Natural killer cell (primary cell): ENCODE results near the gene PRMT7. TPM values are rescaled to one million over a fixed set of nuclear protein-coding genes. Genes with fewer than 3 reads are reported as not detected.

ENCODE experiments used
- ATAC-seq, 3 donors: fragments of 150-1000 bp in 2 of 3; fragments of 200-7000 bp in 1 of 3; cut with Tn5 transposase; 1 replicate in 1 of 3; 2 replicates in 2 of 3; pipeline ENCODE4 v1.10.0; 2021; ENCODE audit warnings: mild to moderate bottlenecking in 2 of 3, moderate library complexity in 2 of 3
- DNase-seq, 2 donors: peaks; one replicate each; pipeline versions ENCODE4 v3.0.0 to v3.0.0-alpha.2; 2013 to 2021; ENCODE audit warnings: mixed read lengths in 1 of 2
- H3K27ac ChIP-seq: one replicate; pipeline ENCODE4 v1.5.1; 2013; ENCODE audit warnings: mild to moderate bottlenecking, low read length
- H3K27me3 ChIP-seq: one replicate; pipeline ENCODE4 v1.6.1; 2013; ENCODE audit warnings: low read length; ENCODE audit not compliant: control insufficient read depth, insufficient read depth
- H3K36me3 ChIP-seq: one replicate; pipeline ENCODE4 v1.6.1; 2013; ENCODE audit warnings: low read length; ENCODE audit not compliant: control insufficient read depth, insufficient read depth
- H3K4me1 ChIP-seq: one replicate; pipeline ENCODE4 v1.6.1; 2013; ENCODE audit warnings: low read length; ENCODE audit not compliant: control insufficient read depth, insufficient read depth
- H3K4me3 ChIP-seq: one replicate; pipeline ENCODE4 v1.5.1; 2013; ENCODE audit warnings: low read length
- H3K9me3 ChIP-seq: one replicate; pipeline ENCODE4 v1.6.1; 2013; ENCODE audit warnings: low read length; ENCODE audit not compliant: control insufficient read depth, insufficient read depth
- H3K27ac Mint-ChIP-seq, 2 donors: one replicate each; pipeline ENCODE4 v1.8.0; 2022; ENCODE audit warnings: mild to moderate bottlenecking in 2 of 2, mixed read lengths in 2 of 2, moderate library complexity in 1 of 2
- H3K27me3 Mint-ChIP-seq, 2 donors: one replicate each; pipeline ENCODE4 v1.8.0; 2022; ENCODE audit warnings: low read depth in 2 of 2, mixed read lengths in 2 of 2
- H3K36me3 Mint-ChIP-seq: one replicate; pipeline ENCODE4 v1.8.0; 2022; ENCODE audit warnings: mixed read lengths
- H3K4me1 Mint-ChIP-seq, 2 donors: one replicate each; pipeline ENCODE4 v1.8.0; 2022; ENCODE audit warnings: mixed read lengths in 2 of 2
- H3K4me3 Mint-ChIP-seq: one replicate; pipeline ENCODE4 v1.8.0; 2022; ENCODE audit warnings: mild to moderate bottlenecking, moderate library complexity, mixed read lengths
- H3K9me3 Mint-ChIP-seq, 2 donors: one replicate each; pipeline ENCODE4 v1.8.0; 2022; ENCODE audit warnings: mixed read lengths in 2 of 2
- WGBS: methylation state at CpG from one replicate; pipeline ENCODE4 v1.1.7; 2013; ENCODE audit warnings: missing lambda C conversion rate; ENCODE audit not compliant: insufficient coverage; 5-methylcytosine and 5-hydroxymethylcytosine counted together
- intact Hi-C: fragments of 100-400 bp; cut with micrococcal nuclease; formaldehyde crosslinking; loops from one replicate; pipeline ENCODE4 v1.14.2; 2022
- total RNA-seq, 4 donors: library from RNA; stranded (reverse); fragments of 120-200 nt in 1 of 4; gene quantifications; one replicate each; pipeline versions ENCODE4 v1.2.3 to v1.2.4, GENCODE V29; 2013 to 2022
- TF ChIP-seq, protein P1 (sequence below): fragments of 200-600 bp; IDR thresholded peaks from one replicate; pipeline ENCODE4 v1.8.0; 2022; ENCODE audit warnings: antibody characterized with exemption

The PRMT7 gene
- total RNA-seq, 3 donors from 2014 or later (not counting 1 experiment from before 2014, with no cell fraction given) = 60.7 to 84.7 (median 68.2) TPM

DNA sequence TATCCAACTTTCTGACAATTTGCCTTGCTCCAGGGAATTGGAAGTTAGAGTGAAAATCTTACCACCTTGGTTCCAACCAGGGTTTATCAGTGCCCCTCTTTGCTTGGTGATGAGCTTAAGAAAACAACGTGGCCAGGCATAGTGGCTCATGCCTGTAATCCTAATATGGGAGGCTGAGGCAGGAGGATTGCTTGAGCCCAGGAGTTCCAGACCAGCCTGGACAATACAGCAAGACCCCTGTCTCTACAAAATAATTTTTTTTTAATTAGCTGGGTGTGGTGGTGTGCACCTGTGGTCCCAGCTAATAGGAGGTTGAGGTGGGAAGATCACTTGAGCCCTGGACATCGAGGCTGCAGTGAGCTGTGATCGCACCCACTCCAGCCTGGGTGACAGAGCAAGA, 25.1 kb upstream of the PRMT7 start:
- Mint-ChIP-seq H3K27ac (peak overlapping the region; percentile 77 to 88), H3K4me1 (peaks cover 78 to 86% of the 10 kb centered on the region in 2 donors), H3K9me3 (no peaks in the 10 kb centered on the region), H3K27me3 (no peaks in the 10 kb centered on the region), H3K36me3 (no peaks in the 10 kb centered on the region), H3K4me3 (peak overlapping the region; percentile 79)
- H3K9me3 ChIP-seq = no peaks in the 10 kb centered on the region
- H3K4me3 ChIP-seq = no peak overlapping the region
- H3K27ac ChIP-seq = peak overlapping the region; percentile 70
- intact Hi-C loops = loop anchor here (2.0 kb wide), 1 partner anchor 21 kb away; the partner anchor contains the start of gene SLC7A6
- TF ChIP-seq, protein P1, sequence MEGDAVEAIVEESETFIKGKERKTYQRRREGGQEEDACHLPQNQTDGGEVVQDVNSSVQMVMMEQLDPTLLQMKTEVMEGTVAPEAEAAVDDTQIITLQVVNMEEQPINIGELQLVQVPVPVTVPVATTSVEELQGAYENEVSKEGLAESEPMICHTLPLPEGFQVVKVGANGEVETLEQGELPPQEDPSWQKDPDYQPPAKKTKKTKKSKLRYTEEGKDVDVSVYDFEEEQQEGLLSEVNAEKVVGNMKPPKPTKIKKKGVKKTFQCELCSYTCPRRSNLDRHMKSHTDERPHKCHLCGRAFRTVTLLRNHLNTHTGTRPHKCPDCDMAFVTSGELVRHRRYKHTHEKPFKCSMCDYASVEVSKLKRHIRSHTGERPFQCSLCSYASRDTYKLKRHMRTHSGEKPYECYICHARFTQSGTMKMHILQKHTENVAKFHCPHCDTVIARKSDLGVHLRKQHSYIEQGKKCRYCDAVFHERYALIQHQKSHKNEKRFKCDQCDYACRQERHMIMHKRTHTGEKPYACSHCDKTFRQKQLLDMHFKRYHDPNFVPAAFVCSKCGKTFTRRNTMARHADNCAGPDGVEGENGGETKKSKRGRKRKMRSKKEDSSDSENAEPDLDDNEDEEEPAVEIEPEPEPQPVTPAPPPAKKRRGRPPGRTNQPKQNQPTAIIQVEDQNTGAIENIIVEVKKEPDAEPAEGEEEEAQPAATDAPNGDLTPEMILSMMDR = no peak
- H3K27me3 ChIP-seq = no peaks in the 10 kb centered on the region
- peaks cover 16% of the 10 kb centered on the region for H3K36me3 ChIP-seq
- DNase-seq (no peak), ATAC-seq (no peak)
- WGBS = 51% methylated on average over 3 of the region's 3 CpGs
- H3K4me1 ChIP-seq = peaks cover 85% of the 10 kb centered on the region

DNA sequence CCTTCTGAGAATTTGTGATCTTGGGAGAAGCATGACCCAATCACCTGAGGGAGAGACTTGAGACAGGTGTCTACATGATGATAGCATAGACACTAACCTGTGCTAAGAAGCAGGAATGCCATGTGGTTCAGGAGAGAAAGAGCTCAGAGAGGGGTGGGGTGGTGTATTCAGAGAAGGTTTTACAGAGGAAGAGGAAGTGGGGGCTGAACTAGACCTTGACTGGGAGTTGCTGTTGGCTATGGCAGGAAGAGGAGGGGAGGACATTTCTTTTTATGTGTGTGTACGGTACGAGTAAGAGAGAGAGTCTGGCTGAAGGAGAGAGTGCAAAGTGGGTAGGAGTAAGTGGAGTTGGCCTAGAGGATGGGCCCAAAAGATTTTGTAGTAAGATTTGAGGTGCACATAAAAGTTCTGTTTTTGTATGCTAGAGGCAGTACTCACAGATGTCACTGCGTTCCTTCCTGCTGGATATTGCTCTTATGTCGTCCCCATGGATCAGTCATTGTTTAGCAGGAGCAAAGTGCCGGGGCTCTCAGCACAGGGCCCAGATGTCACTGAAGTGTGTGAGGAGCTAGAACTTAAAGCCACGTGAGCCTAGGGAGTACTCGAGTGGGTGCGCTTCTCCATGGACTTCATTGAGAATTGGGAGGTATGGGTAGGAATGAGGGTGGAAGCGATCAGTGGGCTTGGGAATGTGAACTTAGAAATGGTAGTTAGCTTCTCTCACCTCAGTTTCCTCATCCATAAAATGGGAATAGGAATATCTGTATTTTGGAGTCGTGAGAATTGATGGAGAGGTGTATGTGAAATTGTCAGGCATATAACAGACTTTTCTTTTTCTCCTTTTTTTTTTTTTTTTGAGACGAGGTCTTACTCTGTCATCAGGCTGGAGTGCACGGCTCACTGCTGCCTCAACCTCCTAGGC, 24.4 kb upstream of the PRMT7 start:
- 57% methylated on average over 11 of the region's 12 CpGs for WGBS
- Histone ChIP-seq H3K4me3 (no peak overlapping the region), H3K36me3 (peaks cover 21% of the 10 kb centered on the region), H3K27ac (peak overlapping the region; percentile 74), H3K9me3 (no peaks in the 10 kb centered on the region), H3K27me3 (no peaks in the 10 kb centered on the region), H3K4me1 (peaks cover 90% of the 10 kb centered on the region)
- Mint-ChIP-seq H3K4me1 (peaks cover 81 to 88% of the 10 kb centered on the region in 2 donors), H3K9me3 (no peaks in the 10 kb centered on the region), H3K4me3 (peak overlapping the region; percentile 79), H3K27ac (peak overlapping the region; percentile 77 to 88), H3K27me3 (no peaks in the 10 kb centered on the region), H3K36me3 (no peaks in the 10 kb centered on the region)
- TF ChIP-seq, protein P1 = no peak
- DNase-seq (peak in 1 of 2 donors; percentile 71), ATAC-seq (peak; percentile 44 to 58 (median 54))
- intact Hi-C loops = loop anchor here (2.0 kb wide), 1 partner anchor 22 kb away; the partner anchor contains the start of gene SLC7A6

DNA sequence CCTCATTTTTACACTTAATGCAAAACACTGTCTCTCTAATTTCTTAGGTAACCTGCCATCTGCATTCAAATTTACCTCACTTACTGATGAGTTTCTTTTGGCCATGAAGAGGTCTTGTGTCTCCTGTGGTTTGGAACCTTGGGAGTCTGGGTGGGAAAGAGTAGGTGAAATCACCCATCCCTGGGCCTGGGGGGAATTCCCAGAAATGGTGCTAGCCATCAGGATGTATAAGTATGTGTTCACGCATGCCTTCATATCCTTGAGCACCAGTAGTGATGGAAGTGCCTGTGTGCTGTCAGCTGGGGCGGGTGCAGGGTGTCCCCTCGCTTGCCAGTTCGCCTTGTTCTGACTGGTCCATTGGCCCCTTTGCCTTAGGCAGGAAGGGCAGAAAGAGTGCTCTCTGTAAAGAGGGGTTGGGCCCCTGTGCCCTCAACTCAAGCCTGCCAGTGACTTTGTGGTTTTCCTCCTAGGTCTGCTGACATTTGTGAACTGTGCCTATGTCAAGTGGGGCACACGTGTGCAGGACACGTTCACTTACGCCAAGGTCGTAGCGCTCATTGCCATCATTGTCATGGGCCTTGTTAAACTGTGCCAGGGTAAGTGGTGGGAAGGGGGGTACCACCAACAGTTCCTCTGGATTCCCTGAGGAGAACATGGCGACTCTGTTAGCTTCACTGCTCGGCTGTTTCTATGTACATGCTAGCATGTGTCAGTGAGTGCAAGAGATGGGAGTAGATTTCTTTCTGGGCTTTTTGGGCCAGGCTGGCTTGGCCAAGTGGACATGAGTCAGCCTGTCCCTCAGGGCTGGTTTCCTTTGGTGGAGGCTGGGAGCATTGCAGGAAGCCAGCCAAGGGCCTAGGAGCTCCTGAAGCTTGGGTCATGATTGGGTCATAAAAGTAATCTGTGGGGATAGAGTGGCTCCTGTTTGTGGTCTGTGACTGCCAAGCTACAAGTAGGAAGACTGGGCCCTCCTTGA, 23.3 kb upstream of the PRMT7 start:
- Histone ChIP-seq H3K36me3 (peaks cover 24% of the 10 kb centered on the region), H3K27me3 (no peaks in the 10 kb centered on the region), H3K9me3 (no peaks in the 10 kb centered on the region), H3K4me3 (no peak overlapping the region), H3K27ac (peak overlapping the region; percentile 74), H3K4me1 (peaks cover 96% of the 10 kb centered on the region)
- Mint-ChIP-seq H3K27me3 (no peaks in the 10 kb centered on the region), H3K4me3 (peak overlapping the region; percentile 51), H3K36me3 (no peaks in the 10 kb centered on the region), H3K27ac (peak overlapping the region; percentile 77 to 88), H3K4me1 (peaks cover 85 to 90% of the 10 kb centered on the region in 2 donors), H3K9me3 (no peaks in the 10 kb centered on the region)
- intact Hi-C loops = loop anchor here (2.0 kb wide), 1 partner anchor 23 kb away; the partner anchor contains the start of gene SLC7A6
- ATAC-seq (peak; percentile 3 to 15 (median 6)), DNase-seq (peak in 1 of 2 donors; percentile 73)
- TF ChIP-seq, protein P1 = no peak
- WGBS = 28% methylated on average over 11 of the region's 11 CpGs
